ENCODE measurements around the gene VCP. TPM values are rescaled to one million over a fixed set of nuclear protein-coding genes. Genes with fewer than 3 reads are reported as not detected.

Gene VCP
- total RNA-seq, 1 donor from 2014 or later = 420 TPM

- DNase-seq (ENCODE audit: low read depth) = no peak
These were observed 57.9 kb downstream of the VCP start for GRCh38 chr9:35014517-35014916.

GRCh38 chr9:35010351-35010958 lies 62.0 kb downstream of the VCP start:
- DNase-seq (ENCODE audit: low read depth) = no peak

Other genes starting within 250 kb of the VCP start
- gene PHF24, start 114.3 kb downstream of the VCP start, total RNA-seq = under 0.01 TPM in 1 of 2 replicates, not detected in the other
- 8.7 and 13.4 TPM in 2 replicates for gene DNAJB5, start 82.9 kb downstream of the VCP start, total RNA-seq
- 6.7 and 13.0 TPM in 2 replicates for gene FANCG, start 7.3 kb upstream of the VCP start, total RNA-seq
- 16.5 and 30.6 TPM in 2 replicates for gene PIGO, start 24.0 kb upstream of the VCP start, total RNA-seq
- gene STOML2, start 30.5 kb upstream of the VCP start, total RNA-seq = 128 and 235 TPM in 2 replicates
- 32.1 and 36.9 TPM in 2 replicates for gene ATOSB, start 43.2 kb upstream of the VCP start, total RNA-seq
- 32.0 and 52.7 TPM in 2 replicates for gene UNC13B, start 89.4 kb upstream of the VCP start, total RNA-seq